H1 (cell line): ENCODE measurements around the gene OR10A2. TPM values are rescaled to one million over a fixed set of nuclear protein-coding genes. Genes with fewer than 3 reads are reported as not detected.

Experiments
- CTCF ChIA-PET: fragments of 300-600 bp; sonication (Branson Sonifier 250); formaldehyde crosslinking; loops from one replicate; lab custom pipeline; 2021; ENCODE audit not compliant: partially characterized antibody; lab: Charles Lee
- POLR2A ChIA-PET: fragments of 300-600 bp; sonication (Branson Sonifier 250); formaldehyde crosslinking; loops from one replicate; lab custom pipeline; 2021; ENCODE audit warnings: inconsistent platforms; ENCODE audit not compliant: partially characterized antibody; lab: Charles Lee
- DNase-seq, 2 experiments: peaks; one replicate each; pipeline versions ENCODE4 v3.0.0 to v3.0.0-alpha.2; 2010 to 2022; ENCODE audit warnings: low spot score in 2 of 2, low read depth in 1 of 2, mixed read lengths in 1 of 2
- FAIRE-seq: peaks from 2 replicates; lab custom pipeline; 2011; peaks lifted over from hg19 to GRCh38; lab: Jason Lieb, UNC
- H2AFZ ChIP-seq: 2 replicates; pipeline ENCODE4 v1.8.1; 2012; ENCODE audit warnings: low read length, inconsistent platforms
- H2AK5ac ChIP-seq: 2 replicates; pipeline ENCODE4 v1.6.1; 2013; ENCODE audit warnings: low read depth, low read length
- H2BK120ac ChIP-seq: replicated peaks from 2 replicates; pipeline ENCODE3; 2013; ENCODE audit warnings: low read depth, low read length, inconsistent platforms
- H2BK12ac ChIP-seq: 2 replicates; pipeline ENCODE4 v1.6.1; 2013; ENCODE audit warnings: low read depth, low read length
- H2BK15ac ChIP-seq: 2 replicates; pipeline ENCODE4 v1.6.1; 2013; ENCODE audit warnings: low read length
- H2BK20ac ChIP-seq: 2 replicates; pipeline ENCODE4 v1.6.1; 2013; ENCODE audit warnings: low read length
- H2BK5ac ChIP-seq: 2 replicates; pipeline ENCODE4 v1.6.1; 2013; ENCODE audit warnings: low read depth, low read length
- H3K14ac ChIP-seq: 2 replicates; pipeline ENCODE4 v1.6.1; 2013; ENCODE audit warnings: inconsistent platforms; ENCODE audit not compliant: insufficient read length
- H3K18ac ChIP-seq: 2 replicates; pipeline ENCODE4 v1.6.1; 2013; ENCODE audit warnings: low read length; ENCODE audit errors: extremely low read depth
- H3K23ac ChIP-seq: 2 replicates; pipeline ENCODE4 v1.6.1; 2013; ENCODE audit warnings: inconsistent platforms; ENCODE audit not compliant: insufficient read length
- H3K23me2 ChIP-seq: 2 replicates; pipeline ENCODE4 v1.6.1; 2013; ENCODE audit warnings: low read depth, low read length
- H3K27ac ChIP-seq: 2 replicates; pipeline ENCODE4 v1.6.1; 2011; ENCODE audit warnings: low read depth, low read length, inconsistent platforms
- H3K27me3 ChIP-seq, 4 experiments: replicated peaks in 1 of 4; 1 replicate in 1 of 4; 2 replicates in 3 of 4; pipeline versions ENCODE4 v1.6.1 to v1.8.1; 2011 to 2013; ENCODE audit warnings: low read length in 3 of 4, mild to moderate bottlenecking in 3 of 4, inconsistent platforms in 2 of 4, mixed read lengths in 2 of 4, moderate library complexity in 1 of 4; ENCODE audit not compliant: control insufficient read depth in 3 of 4, insufficient read depth in 3 of 4; ENCODE audit errors: extremely low read depth in 1 of 4
- H3K36me3 ChIP-seq, 4 experiments: 2 replicates each; pipeline versions ENCODE4 v1.6.1 to v1.8.1; 2011 to 2013; ENCODE audit warnings: mild to moderate bottlenecking in 4 of 4, low read length in 3 of 4, moderate library complexity in 2 of 4, control low read depth in 1 of 4, inconsistent platforms in 1 of 4; ENCODE audit not compliant: insufficient read depth in 4 of 4, control insufficient read depth in 2 of 4
- H3K4ac ChIP-seq: replicated peaks from 2 replicates; pipeline ENCODE3; 2013; ENCODE audit warnings: low read length, low read depth, mixed read lengths, inconsistent platforms; ENCODE audit not compliant: insufficient read length
- H3K4me1 ChIP-seq, 4 experiments: replicated peaks in 1 of 4; 1 replicate in 1 of 4; 2 replicates in 3 of 4; pipeline versions ENCODE4 v1.6.1 to v1.8.1; 2011 to 2013; ENCODE audit warnings: low read length in 3 of 4, inconsistent platforms in 2 of 4, mixed read lengths in 1 of 4; ENCODE audit not compliant: insufficient read depth in 4 of 4, control insufficient read depth in 3 of 4
- H3K4me2 ChIP-seq, 2 experiments: 2 replicates each; pipeline versions ENCODE4 v1.6.1 to v1.8.1; 2011 to 2013; ENCODE audit warnings: low read depth in 2 of 2, low read length in 2 of 2, control low read depth in 1 of 2, inconsistent platforms in 1 of 2, mild to moderate bottlenecking in 1 of 2; ENCODE audit not compliant: insufficient read depth in 1 of 2
- H3K4me3 ChIP-seq, 4 experiments: fragments of 200-600, 300-600 bp in 1 of 4; sonication (generic), shearing (Covaris generic), sonication (Bioruptor Twin) in 1 of 4; 2 replicates each; pipeline versions ENCODE4 v1.5.1 to v1.8.1; 2011 to 2016; ENCODE audit warnings: low read length in 4 of 4, low read depth in 3 of 4, control low read depth in 2 of 4, inconsistent platforms in 2 of 4, mild to moderate bottlenecking in 2 of 4, mixed read lengths in 1 of 4, moderate library complexity in 1 of 4; ENCODE audit not compliant: insufficient read depth in 2 of 4; ENCODE audit errors: extremely low read depth in 1 of 4
- H3K56ac ChIP-seq: replicated peaks from 2 replicates; pipeline ENCODE3; 2013; ENCODE audit warnings: low read depth, mild to moderate bottlenecking, mixed read lengths, low read length, inconsistent platforms; ENCODE audit not compliant: insufficient read length
- H3K79me1 ChIP-seq: 2 replicates; pipeline ENCODE4 v1.6.1; 2013; ENCODE audit warnings: low read depth, low read length, control low read depth
- H3K79me2 ChIP-seq, 2 experiments: 2 replicates each; pipeline versions ENCODE4 v1.6.1 to v1.8.1; 2012 to 2013; ENCODE audit warnings: low read length in 2 of 2, mild to moderate bottlenecking in 2 of 2, inconsistent platforms in 1 of 2; ENCODE audit not compliant: insufficient read depth in 2 of 2, control insufficient read depth in 1 of 2
- H3K9ac ChIP-seq, 4 experiments: replicated peaks in 1 of 4; 1 replicate in 1 of 4; 2 replicates in 3 of 4; pipeline versions ENCODE4 v1.6.1 to v1.8.1; 2011 to 2013; ENCODE audit warnings: low read depth in 3 of 4, low read length in 3 of 4, control low read depth in 2 of 4, mild to moderate bottlenecking in 2 of 4, moderate library complexity in 2 of 4, inconsistent platforms in 1 of 4; ENCODE audit errors: extremely low read depth in 1 of 4
- H3K9me3 ChIP-seq, 2 experiments: 2 replicates each; pipeline versions ENCODE4 v1.6.1 to v1.8.1; 2012 to 2013; ENCODE audit warnings: mild to moderate bottlenecking in 2 of 2, moderate library complexity in 2 of 2, control low read depth in 1 of 2, inconsistent platforms in 1 of 2, low read depth in 1 of 2, low read length in 1 of 2, mixed read lengths in 1 of 2; ENCODE audit not compliant: insufficient read depth in 2 of 2
- H4K20me1 ChIP-seq, 2 experiments: replicated peaks in 1 of 2; 2 replicates each; pipeline versions ENCODE3 to v1.8.1; 2011 to 2013; ENCODE audit warnings: inconsistent platforms in 2 of 2, low read length in 2 of 2, mild to moderate bottlenecking in 1 of 2; ENCODE audit not compliant: insufficient read depth in 2 of 2, control insufficient read depth in 1 of 2
- H4K5ac ChIP-seq: 2 replicates; pipeline ENCODE4 v1.6.1; 2013; ENCODE audit warnings: low read length, low read depth, mixed read lengths, inconsistent platforms; ENCODE audit not compliant: insufficient read length
- H4K8ac ChIP-seq: 2 replicates; pipeline ENCODE4 v1.8.0; 2013; ENCODE audit warnings: mild to moderate bottlenecking, moderate library complexity, low read length, inconsistent platforms; ENCODE audit not compliant: insufficient read depth; ENCODE audit errors: extremely low read depth
- H4K91ac ChIP-seq: replicated peaks from 2 replicates; pipeline ENCODE3; 2013; ENCODE audit warnings: low read length, mixed read lengths, inconsistent platforms; ENCODE audit not compliant: insufficient read length
- RAD21 ChIP-seq, 2 experiments: IDR thresholded peaks in 1 of 2; conservative IDR thresholded peaks in 1 of 2; 2 replicates each; pipeline ENCODE4 v1.6.1; 2011; ENCODE audit warnings: low read depth in 2 of 2, low read length in 2 of 2, improper control_type of control experiment in 1 of 2, inconsistent platforms in 1 of 2, mild to moderate bottlenecking in 1 of 2, moderate library complexity in 1 of 2
- SIN3A ChIP-seq, 2 experiments: IDR thresholded peaks in 1 of 2; conservative IDR thresholded peaks in 1 of 2; 2 replicates each; pipeline ENCODE4 v1.6.1; 2011 to 2012; ENCODE audit warnings: low read length in 2 of 2, improper control_type of control experiment in 1 of 2, low read depth in 1 of 2, mild to moderate bottlenecking in 1 of 2
- SIRT6 ChIP-seq: IDR thresholded peaks from one replicate; pipeline ENCODE4 v1.7.1; 2012; ENCODE audit warnings: low read length, inconsistent platforms
- SRF ChIP-seq: IDR thresholded peaks from 2 replicates; pipeline ENCODE4 v1.6.1; 2011; ENCODE audit warnings: mild to moderate bottlenecking, low read depth, low read length, moderate library complexity
- TCF12 ChIP-seq: IDR thresholded peaks from 2 replicates; pipeline ENCODE4 v1.6.1; 2011; ENCODE audit warnings: low read depth, mild to moderate bottlenecking, low read length
- TEAD4 ChIP-seq: IDR thresholded peaks from 2 replicates; pipeline ENCODE4 v1.6.1; 2012; ENCODE audit warnings: low read depth, low read length, inconsistent platforms, mixed read lengths
- YY1 ChIP-seq: IDR thresholded peaks from 2 replicates; pipeline ENCODE4 v1.6.1; 2011; ENCODE audit warnings: low read depth, mild to moderate bottlenecking, low read length
- WGBS, 2 experiments: shearing (Covaris generic) in 1 of 2; methylation state at CpG; one replicate each; pipeline versions ENCODE4 v1.1.6 to v1.1.7; 2013 to 2015; ENCODE audit warnings: low lambda C conversion rate in 2 of 2, mixed read lengths in 2 of 2, inconsistent platforms in 1 of 2, low coverage in 1 of 2, missing lambda C conversion rate in 1 of 2; ENCODE audit not compliant: insufficient replicate concordance in 2 of 2, insufficient coverage in 1 of 2, insufficient read length in 1 of 2; ENCODE audit errors: extremely low coverage in 1 of 2, missing lambda C conversion rate in 1 of 2; 5-methylcytosine and 5-hydroxymethylcytosine counted together
- polyA plus RNA-seq, 7 experiments: library from polyadenylated mRNA; depleted of rRNA in 3 of 7; stranded (reverse) in 5 of 7; unstranded in 2 of 7; fragments of >200 nt in 5 of 7; fragments of 200-250 nt in 2 of 7; gene quantifications; 1 replicate in 5 of 7; 2 replicates in 1 of 7; 4 replicates in 1 of 7; pipeline versions ENCODE4 v1.2.1 to v1.2.3, GENCODE V29; 2011 to 2013; ENCODE audit warnings: missing spikeins in 2 of 7, mixed read lengths in 2 of 7
- total RNA-seq: library from RNA; stranded (reverse); fragmentation: NEBNext Ultra II Directional; extraction: Animal tissue kit (Norgen Biotek cat#: 25700); gene quantifications from 2 replicates; pipeline ENCODE4 v1.2.1, GENCODE V29; 2021
- TF ChIP-seq, protein P1 (sequence below), 3 experiments: IDR thresholded peaks; 1 replicate in 2 of 3; 2 replicates in 1 of 3; pipeline versions ENCODE4 v1.5.1 to v1.6.1; 2011; ENCODE audit warnings: low read length in 3 of 3, mild to moderate bottlenecking in 3 of 3, inconsistent platforms in 2 of 3, low read depth in 1 of 3, moderate library complexity in 1 of 3; ENCODE audit not compliant: insufficient read depth in 1 of 3; ENCODE audit errors: control extremely low read depth in 1 of 3

OR10A2 gene
- total and polyA plus RNA-seq, 2 of the 8 experiments (the other 6 are each of a cell fraction or from before 2014, with no cell fraction given): not detected

DNA sequence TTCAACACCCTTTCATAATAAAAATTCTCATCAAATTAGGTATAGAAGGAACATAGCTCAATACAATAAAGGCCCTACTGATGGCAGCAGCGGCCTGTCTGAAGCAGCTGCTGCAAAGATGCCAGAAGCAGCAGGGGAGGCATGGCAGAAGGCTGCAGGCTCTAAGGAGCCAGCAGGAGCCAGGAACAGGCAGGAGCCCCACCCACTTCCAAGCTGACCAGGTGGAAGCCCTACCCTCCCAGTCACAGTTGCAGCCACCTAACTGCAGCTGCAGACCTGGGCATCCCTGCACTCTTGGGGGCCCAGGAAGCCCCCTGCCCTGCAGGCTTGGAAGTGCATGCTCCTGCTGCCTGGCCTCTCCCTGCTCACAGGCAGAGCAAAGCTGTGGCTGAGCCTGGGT, 45.2 kb upstream of the OR10A2 start:
- Histone ChIP-seq H4K20me1 (no peaks in the 10 kb centered on the region), H2BK20ac (no peak overlapping the region), H3K4me2 (no peak overlapping the region; a peak in 1 of 4 replicates), H2BK15ac (no peak overlapping the region), H3K4me3 (no peak overlapping the region), H2BK5ac (no peak overlapping the region), H3K14ac (no peak overlapping the region), H3K27ac (no peak overlapping the region), H3K36me3 (no peaks in the 10 kb centered on the region), H3K23me2 (no peaks in the 10 kb centered on the region), H3K56ac (no peak overlapping the region), H3K4me1 (peaks cover 0 to 5% (median 0%) of the 10 kb centered on the region in 4 experiments; a peak in 3 of 7 replicates), H2AFZ (no peak overlapping the region)
- CTCF ChIA-PET: interaction anchor here (0.5 to 1.7 kb wide), 19 partner anchors 10 to 738 kb away, joined by 3 to 6 read pairs (median 3); partner anchors contain the start of genes OR10A5, OR2AG1 and ZNF215
- DNase-seq: peak; percentile 66 to 69
- TF ChIP-seq RAD21 (IDR thresholded peaks at IDR 0.05 in 1 of 2, conservative IDR thresholded peaks at IDR 0.05 in 1 of 2; ENCODE audit: low read depth in 2 of 2, low read length in 2 of 2): peak; percentile 88 to 89
- TF ChIP-seq YY1: peak; percentile 73
- TF ChIP-seq SRF: no peak
- TF ChIP-seq TEAD4: peak; percentile 71
- no peak for TF ChIP-seq SIRT6
- 0 out of 4 replicates have a peak, but pooled peaks have one; percentile 17 to 52 for TF ChIP-seq SIN3A (conservative IDR thresholded peaks at IDR 0.05 in 1 of 2, IDR thresholded peaks at IDR 0.05 in 1 of 2; ENCODE audit: low read depth in 1 of 2, low read length in 2 of 2)
- TF ChIP-seq, protein P1, sequence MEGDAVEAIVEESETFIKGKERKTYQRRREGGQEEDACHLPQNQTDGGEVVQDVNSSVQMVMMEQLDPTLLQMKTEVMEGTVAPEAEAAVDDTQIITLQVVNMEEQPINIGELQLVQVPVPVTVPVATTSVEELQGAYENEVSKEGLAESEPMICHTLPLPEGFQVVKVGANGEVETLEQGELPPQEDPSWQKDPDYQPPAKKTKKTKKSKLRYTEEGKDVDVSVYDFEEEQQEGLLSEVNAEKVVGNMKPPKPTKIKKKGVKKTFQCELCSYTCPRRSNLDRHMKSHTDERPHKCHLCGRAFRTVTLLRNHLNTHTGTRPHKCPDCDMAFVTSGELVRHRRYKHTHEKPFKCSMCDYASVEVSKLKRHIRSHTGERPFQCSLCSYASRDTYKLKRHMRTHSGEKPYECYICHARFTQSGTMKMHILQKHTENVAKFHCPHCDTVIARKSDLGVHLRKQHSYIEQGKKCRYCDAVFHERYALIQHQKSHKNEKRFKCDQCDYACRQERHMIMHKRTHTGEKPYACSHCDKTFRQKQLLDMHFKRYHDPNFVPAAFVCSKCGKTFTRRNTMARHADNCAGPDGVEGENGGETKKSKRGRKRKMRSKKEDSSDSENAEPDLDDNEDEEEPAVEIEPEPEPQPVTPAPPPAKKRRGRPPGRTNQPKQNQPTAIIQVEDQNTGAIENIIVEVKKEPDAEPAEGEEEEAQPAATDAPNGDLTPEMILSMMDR (IDR thresholded peaks at IDR 0.05; ENCODE audit: control extremely low read depth in 1 of 3, insufficient read depth in 1 of 3, low read depth in 1 of 3, low read length in 3 of 3): peak; percentile 41 to 58 (median 53)
- TF ChIP-seq TCF12: 0 out of 2 replicates have a peak, but pooled peaks have one; percentile 69
- TF ChIP-seq, all 59 proteins: peak for 6
- WGBS, 2 experiments: 30% methylated on average over 1 of the region's 1 CpG; no CpG with 5 or more reads in 1 of the 2 experiments
- Histone ChIP-seq H3K23ac (no peak overlapping the region), H4K8ac (peak overlapping the region; percentile 80; the same call in 1 of the 2 replicates), H3K27me3 (no peaks in the 10 kb centered on the region), H4K91ac (no peak overlapping the region), H4K5ac (no peak overlapping the region), H2BK12ac (no peak overlapping the region), H3K79me1 (no peaks in the 10 kb centered on the region), H3K9ac (no peak overlapping the region), H3K79me2 (no peaks in the 10 kb centered on the region), H3K4ac (no peak overlapping the region), H3K18ac (no peak overlapping the region), H2AK5ac (no peak overlapping the region), H2BK120ac (no peak overlapping the region), H3K9me3 (no peaks in the 10 kb centered on the region; a peak in 1 of 4 replicates)
- FAIRE-seq: peak; percentile 60
- POLR2A ChIA-PET: interaction anchor here (1.0 to 1.2 kb wide), 2 partner anchors 10 to 12 kb away, joined by 3 read pairs; no protein-coding TSS in a partner anchor
